HepG2 (cell line): Measurements from ENCODE around the gene DDX10. TPM values are rescaled to one million over a fixed set of nuclear protein-coding genes. Genes with fewer than 3 reads are reported as not detected.

Experiments used
- ATAC-seq: fragments of 200-7000 bp; cut with Tn5 transposase; 3 replicates; pipeline ENCODE4 v1.9.1; 2020; ENCODE audit warnings: mild to moderate bottlenecking, moderate library complexity
- BruUV-seq: library from RNA; stranded (reverse); fragments of 400-500 nt; replicated peaks from 2 replicates; lab custom pipeline; 2021; lab: Mats Ljungman, UMichigan
- CTCF ChIA-PET: fragments of 300-600 bp; formaldehyde crosslinking; extraction: SDS; loops from one replicate; lab custom pipeline; 2021; ENCODE audit warnings: low total read pairs, inconsistent platforms, low intra/inter-chr PET ratio; lab: Yijun Ruan, JAX
- POLR2A ChIA-PET: fragments of 350-600 bp; sonication (Branson Sonifier 250); formaldehyde crosslinking; loops from one replicate; lab custom pipeline; 2020; ENCODE audit warnings: antibody characterized with exemption, inconsistent platforms; lab: Yijun Ruan, JAX
- DNase-seq: peaks from one replicate; pipeline ENCODE4 v3.0.0-alpha.2; 2015; ENCODE audit warnings: low spot score
- FAIRE-seq: peaks from 3 replicates; lab custom pipeline; 2011; peaks lifted over from hg19 to GRCh38; lab: Jason Lieb, UNC
- H2AFZ ChIP-seq: one replicate; pipeline ENCODE4 v1.6.1; 2011; ENCODE audit warnings: low read length, inconsistent platforms
- H3K27ac ChIP-seq: fragments of 300-600 bp; 3 replicates; pipeline ENCODE4 v1.8.0; 2011; ENCODE audit warnings: mixed run types, mild to moderate bottlenecking, mixed read lengths, low read length, inconsistent platforms; ENCODE audit not compliant: insufficient read depth; ENCODE audit errors: extremely low read length
- H3K27me3 ChIP-seq, 2 experiments: fragments of 200-600 bp in 1 of 2; 2 replicates in 1 of 2; 3 replicates in 1 of 2; pipeline versions ENCODE4 v1.6.0 to v1.8.0; 2011; ENCODE audit warnings: low read length in 2 of 2, mild to moderate bottlenecking in 2 of 2, moderate library complexity in 2 of 2, inconsistent platforms in 1 of 2; ENCODE audit not compliant: insufficient read depth in 2 of 2, control insufficient read depth in 1 of 2
- H3K36me3 ChIP-seq, 2 experiments: fragments of 200-600 bp in 1 of 2; replicated peaks in 1 of 2; 2 replicates in 1 of 2; 3 replicates in 1 of 2; pipeline versions ENCODE4 v1.5.1 to v1.8.0; 2011; ENCODE audit warnings: low read length in 2 of 2, inconsistent platforms in 1 of 2; ENCODE audit not compliant: insufficient read depth in 2 of 2, control insufficient read depth in 1 of 2
- H3K4me1 ChIP-seq: 2 replicates; pipeline ENCODE4 v1.5.1; 2012; ENCODE audit warnings: low read length, inconsistent platforms; ENCODE audit not compliant: insufficient read depth
- H3K4me2 ChIP-seq: 2 replicates; pipeline ENCODE4 v1.6.0; 2011; ENCODE audit warnings: low read depth, low read length, inconsistent platforms
- H3K4me3 ChIP-seq, 3 experiments: fragments of 200-600 bp in 1 of 3; sonication (generic), shearing (Covaris generic) in 1 of 3; replicated peaks in 1 of 3; 2 replicates each; pipeline ENCODE4 v1.5.1; 2011 to 2016; ENCODE audit warnings: low read length in 3 of 3, inconsistent platforms in 2 of 3, low read depth in 2 of 3, mild to moderate bottlenecking in 2 of 3, control low read depth in 1 of 3, mixed read lengths in 1 of 3; ENCODE audit not compliant: insufficient read depth in 1 of 3
- H3K79me2 ChIP-seq: one replicate; pipeline ENCODE4 v1.6.1; 2011; ENCODE audit warnings: low read length, inconsistent platforms; ENCODE audit not compliant: insufficient read depth
- H3K9ac ChIP-seq: 2 replicates; pipeline ENCODE4 v1.6.0; 2011; ENCODE audit warnings: mild to moderate bottlenecking, low read depth, low read length, inconsistent platforms; ENCODE audit not compliant: insufficient read depth
- H3K9me3 ChIP-seq: 2 replicates; pipeline ENCODE4 v1.5.1; 2012; ENCODE audit warnings: mild to moderate bottlenecking, low read length
- H4K20me1 ChIP-seq: 2 replicates; pipeline ENCODE4 v1.6.0; 2011; ENCODE audit warnings: inconsistent platforms, mild to moderate bottlenecking, low read length, moderate library complexity; ENCODE audit not compliant: insufficient read depth
- CEBPB ChIP-seq: IDR thresholded peaks from 2 replicates; pipeline ENCODE4 v1.6.1; 2011; ENCODE audit warnings: low read depth, low read length, improper control_type of control experiment, borderline replicate concordance
- DZIP1 ChIP-seq: sonication (generic); formaldehyde crosslinking; IDR thresholded peaks from 2 replicates; pipeline ENCODE4 v1.5.0; 2020; ENCODE audit warnings: mild to moderate bottlenecking, missing genetic modification reagents
- in situ Hi-C: cut with HindIII; loops from 2 replicates; pipeline ENCODE4 v1.10.0; 2017; ENCODE audit warnings: low pct_unique_long_range_greater_than_20kb; ENCODE audit not compliant: extremely low pct_ligation_motif_present
- intact Hi-C: fragments of 100-400 bp; cut with micrococcal nuclease; formaldehyde crosslinking; loops from one replicate; pipeline ENCODE4 v1.10.0; 2022; ENCODE audit not compliant: unreplicated experiment
- polyA plus RNA-seq, 8 experiments: library from polyadenylated mRNA; depleted of rRNA in 3 of 8; stranded (reverse) in 7 of 8; unstranded in 1 of 8; fragments of >200 nt; fragmentation: Illumina TruSeq in 4 of 8; extraction: Trizol in 4 of 8; gene quantifications; 2 replicates each; pipeline versions ENCODE4 v1.2.1 to v1.2.3, GENCODE V29; 2011 to 2016; ENCODE audit warnings: low read depth in 4 of 8, missing spikeins in 1 of 8, mixed read lengths in 1 of 8; ENCODE audit not compliant: insufficient read depth in 1 of 8
- total RNA-seq, 5 experiments: library from RNA; depleted of rRNA; stranded (reverse); fragments of >200 nt; fragmentation: Illumina TruSeq; extraction: Trizol; gene quantifications; 2 replicates each; pipeline ENCODE4 v1.2.3, GENCODE V29; 2016; ENCODE audit warnings: low read depth in 1 of 5

Gene DDX10
- total and polyA plus RNA-seq, 2 of the 13 experiments (the other 11 are each of a cell fraction or from before 2014, with no cell fraction given) = 17.0 to 32.0 TPM

- no TSS peak for BruUV-seq
Observed at GRCh38 chr11:108846009-108846408, 181.1 kb downstream of the DDX10 start.

More at GRCh38 chr11:108846009-108846408, 181.1 kb downstream of the DDX10 start:
- no peak for DNase-seq
- Histone ChIP-seq H3K4me2 (no peak overlapping the region), H3K27ac (no peak overlapping the region), H3K4me3 (no peak overlapping the region)
- intact Hi-C loops = no loop called here
- CTCF ChIA-PET = no interaction called here
- TF ChIP-seq DZIP1 (CRISPR knock-in tag) = no peak
- TF ChIP-seq CEBPB = peak; percentile 58; the same call in 1 of the 2 replicates
- TF ChIP-seq, all 625 proteins: peak for 1
- POLR2A ChIA-PET = no interaction called here
- no peaks in the 10 kb centered on the region for H3K79me2 ChIP-seq
- H2AFZ ChIP-seq = no peak overlapping the region
- no peaks in the 10 kb centered on the region for H4K20me1 ChIP-seq
- H3K9ac ChIP-seq = no peak overlapping the region
- no peaks in the 10 kb centered on the region for H3K9me3 ChIP-seq
- H3K4me1 ChIP-seq = no peaks in the 10 kb centered on the region
- H3K36me3 ChIP-seq = peaks cover 0 to 10% of the 10 kb centered on the region in 2 experiments; a peak in 2 of 5 replicates
- ATAC-seq (no peak), FAIRE-seq (no peak)
- in situ Hi-C loops = no loop called here
- H3K27me3 ChIP-seq = no peaks in the 10 kb centered on the region
